GM18505 (cell line): ENCODE measurements around the gene SYNM.
"Not testable (repeated sequence)": the region's sequence is repeated elsewhere in the genome, so short reads cannot be mapped to it uniquely, and the experiment has no call there.

Experiments used
- ATAC-seq: cut with Tn5 transposase; IDR thresholded peaks from one replicate; pipeline ENCODE4 v1.9.1; 2021; ENCODE audit not compliant: unreplicated experiment
- POLR2A ChIP-seq: IDR thresholded peaks from 4 replicates; pipeline ENCODE4 v1.6.1; 2011; ENCODE audit warnings: borderline replicate concordance; ENCODE audit not compliant: insufficient read depth, insufficient read length; ENCODE audit errors: extremely low read depth

Gene SYNM

DNA sequence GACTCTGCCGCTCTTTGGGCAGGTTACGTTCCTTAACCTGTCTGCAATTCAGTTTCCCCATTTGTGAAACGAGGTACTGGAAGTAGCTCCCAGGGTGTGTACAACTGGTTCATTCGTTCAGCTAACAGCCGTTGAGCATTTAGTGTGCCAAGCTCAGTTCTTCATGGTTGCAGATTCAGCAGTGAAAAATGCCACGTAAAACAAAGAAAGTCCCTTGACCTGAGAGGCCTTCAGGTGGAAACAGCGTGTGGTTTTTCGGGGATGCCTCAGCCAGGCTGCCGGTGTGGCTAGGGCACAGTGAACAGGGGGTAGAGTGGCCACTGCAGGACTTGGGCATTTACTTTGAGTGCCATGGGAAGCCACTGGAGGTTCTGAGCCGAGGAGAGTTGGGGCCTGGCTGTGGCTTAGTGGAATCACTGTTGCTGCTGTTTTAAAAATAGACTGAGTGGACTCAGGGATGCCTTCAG lies 4.7 kb downstream of the SYNM start:
- ATAC-seq = no peak
- TF ChIP-seq POLR2A = no peak

DNA sequence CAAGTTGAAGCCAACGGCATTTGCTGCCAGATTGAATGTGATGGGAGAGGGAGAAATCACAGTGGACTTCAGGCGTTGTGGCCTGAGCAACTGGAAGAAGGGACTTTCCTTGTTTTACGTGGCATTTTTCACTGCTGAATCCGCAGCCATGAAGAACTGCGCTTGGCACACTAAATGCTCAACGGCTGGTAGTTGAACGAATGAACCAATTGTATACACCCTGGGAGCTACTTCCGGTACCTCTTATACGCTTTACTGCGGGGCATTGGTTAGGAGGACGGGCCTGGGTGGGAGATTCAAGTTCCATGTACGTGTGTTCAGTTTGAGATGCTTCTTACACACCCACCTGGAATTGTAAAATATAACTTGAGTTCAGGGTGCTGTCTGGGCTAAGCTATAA lies 5.2 kb downstream of the SYNM start:
- no peak for TF ChIP-seq POLR2A

GRCh38 chr15:99110581-99111320 lies 5.9 kb downstream of the SYNM start:
- TF ChIP-seq POLR2A = no peak
- no peak for ATAC-seq

More for the DNA sequence above, 5.2 kb downstream of the SYNM start:
- ATAC-seq = no peak

- ATAC-seq = not testable (repeated sequence)
Observed at GRCh38 chr15:99111641-99112040, 6.8 kb downstream of the SYNM start.

DNA sequence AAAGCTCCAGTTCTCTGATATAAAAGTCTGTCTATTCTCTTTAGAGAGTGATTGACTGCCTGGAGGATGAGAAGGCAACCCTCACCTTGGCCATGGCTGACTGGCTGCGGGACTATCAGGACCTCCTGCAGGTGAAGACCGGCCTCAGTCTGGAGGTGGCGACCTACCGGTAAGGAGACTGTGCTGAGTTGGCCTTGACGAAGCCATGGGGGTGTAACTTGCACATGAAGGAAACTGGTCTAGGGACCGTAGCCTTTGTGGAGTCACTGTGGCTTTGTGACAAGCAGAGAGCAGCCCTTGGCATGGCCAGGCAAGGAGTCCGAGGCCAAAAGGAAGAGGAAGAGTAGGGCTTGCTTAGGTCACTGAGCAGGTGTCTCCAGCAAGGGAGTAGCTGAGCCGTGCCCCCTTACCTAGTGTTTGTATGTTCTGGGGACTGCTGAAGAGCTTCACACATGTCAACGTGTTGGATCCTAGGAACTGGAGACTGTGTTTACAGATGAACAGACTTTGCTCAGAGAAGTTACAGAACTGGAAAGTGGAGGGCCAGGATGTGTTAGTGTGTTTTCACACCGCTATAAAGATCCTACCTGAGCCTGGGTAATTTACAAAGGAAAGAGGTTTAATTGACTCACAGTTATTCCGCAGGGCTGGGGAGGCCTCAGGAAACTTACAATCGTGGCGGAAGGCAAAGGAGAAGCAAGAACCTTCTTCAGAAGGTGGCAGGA lies 8.8 kb downstream of the SYNM start:
- TF ChIP-seq POLR2A = no peak
- ATAC-seq = no peak

DNA sequence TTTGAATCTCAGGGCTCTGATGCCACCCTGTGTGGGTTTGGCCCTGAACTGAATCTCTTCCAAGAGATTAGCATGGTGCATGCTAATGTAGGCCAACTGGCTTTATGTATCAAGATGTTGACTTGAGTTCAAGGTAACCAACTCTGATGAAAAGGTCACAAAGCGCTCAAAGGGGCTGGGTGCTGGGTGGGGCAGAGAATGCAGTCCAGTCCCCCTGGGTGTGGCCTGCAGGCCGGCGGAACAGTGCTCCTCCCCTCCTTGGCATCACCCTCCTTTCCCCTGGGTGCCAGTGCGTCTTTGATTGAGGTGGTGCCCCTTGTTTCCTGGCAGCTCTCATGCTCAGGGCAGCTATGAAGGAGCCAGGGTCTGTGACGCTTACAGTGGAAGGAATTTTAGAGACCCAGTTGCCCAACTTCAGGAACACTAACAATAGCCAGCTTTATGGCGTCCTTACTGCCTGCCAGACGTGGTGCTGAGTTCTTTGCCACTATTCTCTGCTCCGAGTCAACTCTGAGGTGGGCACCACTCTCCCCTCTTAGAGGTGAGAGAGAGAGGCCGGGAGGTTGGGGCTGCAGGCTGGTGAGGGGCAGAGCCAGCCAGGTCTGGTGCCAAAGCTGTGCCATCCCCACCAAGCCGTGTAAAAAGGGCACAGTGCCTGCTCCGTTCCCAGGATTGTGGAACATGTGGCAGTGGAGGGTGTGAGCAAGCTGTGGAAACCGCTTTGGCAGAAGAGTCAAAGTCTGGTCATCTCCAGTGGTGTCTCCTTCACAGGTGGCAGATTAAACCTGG lies 9.8 kb downstream of the SYNM start:
- TF ChIP-seq POLR2A = no peak
- ATAC-seq = no peak

- no peak for TF ChIP-seq POLR2A
- no peak for ATAC-seq
Observed at GRCh38 chr15:99115300-99116215, 10.7 kb downstream of the SYNM start.

GRCh38 chr15:99117111-99117510 lies 12.2 kb downstream of the SYNM start:
- no peak for TF ChIP-seq POLR2A
- no peak for ATAC-seq

DNA sequence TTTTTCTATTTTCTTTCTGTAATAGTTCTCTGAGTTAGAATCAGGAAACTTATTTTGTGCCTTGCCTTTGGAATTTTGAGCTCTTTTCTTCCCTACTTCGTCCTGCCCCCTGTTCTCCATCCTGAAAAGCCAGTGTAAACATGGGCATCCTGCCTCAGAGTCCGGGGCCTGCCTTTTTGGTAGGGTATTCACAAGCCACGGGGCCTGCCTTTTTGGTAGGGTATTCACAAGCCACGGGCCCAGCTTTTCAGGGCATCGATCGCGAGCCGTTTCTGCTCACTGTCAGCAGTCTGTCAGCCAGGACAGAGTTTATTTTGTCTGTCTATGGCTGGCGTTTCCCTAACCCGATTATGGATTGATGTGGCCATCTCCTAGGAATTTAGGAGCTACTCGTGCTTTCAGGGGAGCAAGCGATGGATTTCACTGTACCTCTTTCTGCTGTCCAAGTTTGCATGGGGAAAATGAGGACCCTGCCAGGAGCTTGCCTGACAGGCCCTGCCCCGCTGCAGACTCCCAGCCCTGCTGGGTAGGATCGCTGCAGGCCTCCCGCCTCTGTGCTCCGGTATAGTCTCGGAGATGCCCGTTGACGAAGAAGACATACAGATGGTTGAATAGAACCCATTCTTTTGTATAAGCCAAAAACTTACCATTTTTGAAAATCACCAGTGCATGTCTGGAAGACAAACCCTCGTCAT lies 12.8 kb downstream of the SYNM start:
- no peak for ATAC-seq

DNA sequence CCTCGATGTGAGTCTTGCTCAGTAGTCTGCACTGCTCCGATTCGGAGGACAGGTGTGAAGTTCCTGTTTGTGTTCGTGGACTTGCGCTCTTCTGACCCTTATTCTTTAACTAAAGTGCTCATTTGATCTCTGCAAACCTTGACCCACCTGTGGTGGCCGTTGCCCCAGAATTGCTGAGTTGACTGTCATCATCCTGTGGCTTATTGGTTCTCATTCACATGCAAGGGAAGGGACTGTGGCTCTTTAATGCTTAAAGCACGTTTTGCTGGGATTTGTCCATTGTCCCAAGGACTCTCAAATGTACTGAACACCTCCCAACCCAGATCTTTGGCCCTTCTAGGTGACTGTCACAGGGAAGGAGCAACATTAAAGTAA lies 13.4 kb downstream of the SYNM start:
- TF ChIP-seq POLR2A = no peak
- ATAC-seq = no peak

More for the DNA sequence above, 12.8 kb downstream of the SYNM start:
- TF ChIP-seq POLR2A = no peak

GRCh38 chr15:99118801-99119546 lies 14.1 kb downstream of the SYNM start:
- no peak for TF ChIP-seq POLR2A
- no peak for ATAC-seq
